Stimulated activated naive CD8-positive, alpha-beta T cell treated with anti-CD3 and anti-CD28 coated beads, Interleukin-15, Interleukin-2, amounts not matched to agents 100 ng/mL and 50 ng/mL, for 24 hours (primary cell): ENCODE data around the gene DTNA.

Experiments
- H3K27ac Mint-ChIP-seq: one replicate; pipeline ENCODE4 v1.8.0; 2021; ENCODE audit warnings: mild to moderate bottlenecking, mixed read lengths
- H3K27me3 Mint-ChIP-seq: one replicate; pipeline ENCODE4 v1.8.0; 2021; ENCODE audit warnings: mixed read lengths
- H3K36me3 Mint-ChIP-seq: one replicate; pipeline ENCODE4 v1.8.0; 2021; ENCODE audit warnings: low read depth, mixed read lengths
- H3K4me1 Mint-ChIP-seq: one replicate; pipeline ENCODE4 v1.8.0; 2021; ENCODE audit warnings: low read depth, mixed read lengths
- H3K4me3 Mint-ChIP-seq: one replicate; pipeline ENCODE4 v1.8.0; 2021; ENCODE audit warnings: mild to moderate bottlenecking, mixed read lengths
- H3K9me3 Mint-ChIP-seq: one replicate; pipeline ENCODE4 v1.8.0; 2021; ENCODE audit warnings: mixed read lengths

DTNA gene

GRCh38 chr18:34738175-34738894, 28.2 kb downstream of the DTNA start:
- no peak overlapping the region for H3K27ac Mint-ChIP-seq
- H3K27me3 Mint-ChIP-seq, result no peaks in the 10 kb centered on the region
- no peaks in the 10 kb centered on the region for H3K9me3 Mint-ChIP-seq
- H3K36me3 Mint-ChIP-seq, result no peaks in the 10 kb centered on the region
- H3K4me1 Mint-ChIP-seq, result no peaks in the 10 kb centered on the region
- no peak overlapping the region for H3K4me3 Mint-ChIP-seq

GRCh38 chr18:34740101-34740500, 30.0 kb downstream of the DTNA start:
- Mint-ChIP-seq H3K4me3 (no peak overlapping the region), H3K9me3 (no peaks in the 10 kb centered on the region), H3K36me3 (no peaks in the 10 kb centered on the region), H3K27me3 (peaks cover 3% of the 10 kb centered on the region), H3K27ac (no peak overlapping the region), H3K4me1 (no peaks in the 10 kb centered on the region)

- H3K27ac Mint-ChIP-seq, result no peak overlapping the region
- no peaks in the 10 kb centered on the region for H3K4me1 Mint-ChIP-seq
- no peaks in the 10 kb centered on the region for H3K9me3 Mint-ChIP-seq
- peaks cover 3% of the 10 kb centered on the region for H3K27me3 Mint-ChIP-seq
- H3K4me3 Mint-ChIP-seq, result no peak overlapping the region
- no peaks in the 10 kb centered on the region for H3K36me3 Mint-ChIP-seq
Measured at GRCh38 chr18:34740724-34741123, 30.6 kb downstream of the DTNA start.

- no peaks in the 10 kb centered on the region for H3K4me1 Mint-ChIP-seq
- H3K9me3 Mint-ChIP-seq, result no peaks in the 10 kb centered on the region
- no peak overlapping the region for H3K4me3 Mint-ChIP-seq
- H3K27me3 Mint-ChIP-seq, result peaks cover 3% of the 10 kb centered on the region
- no peak overlapping the region for H3K27ac Mint-ChIP-seq
- no peaks in the 10 kb centered on the region for H3K36me3 Mint-ChIP-seq
Measured at GRCh38 chr18:34741401-34741800, 31.3 kb downstream of the DTNA start.

GRCh38 chr18:34742891-34743341, 32.8 kb downstream of the DTNA start:
- H3K4me3 Mint-ChIP-seq, result no peak overlapping the region
- H3K9me3 Mint-ChIP-seq, result no peaks in the 10 kb centered on the region
- H3K27me3 Mint-ChIP-seq, result peaks cover 3% of the 10 kb centered on the region
- no peak overlapping the region for H3K27ac Mint-ChIP-seq
- H3K36me3 Mint-ChIP-seq, result no peaks in the 10 kb centered on the region
- no peaks in the 10 kb centered on the region for H3K4me1 Mint-ChIP-seq

- Mint-ChIP-seq H3K4me3 (no peak overlapping the region), H3K4me1 (no peaks in the 10 kb centered on the region), H3K9me3 (no peaks in the 10 kb centered on the region), H3K36me3 (no peaks in the 10 kb centered on the region), H3K27me3 (peaks cover 3% of the 10 kb centered on the region), H3K27ac (no peak overlapping the region)
Measured at GRCh38 chr18:34744569-34744968, 34.5 kb downstream of the DTNA start.

GRCh38 chr18:34746614-34747013, 36.5 kb downstream of the DTNA start:
- no peaks in the 10 kb centered on the region for H3K36me3 Mint-ChIP-seq
- H3K9me3 Mint-ChIP-seq, result no peaks in the 10 kb centered on the region
- no peaks in the 10 kb centered on the region for H3K4me1 Mint-ChIP-seq
- H3K4me3 Mint-ChIP-seq, result no peak overlapping the region
- no peak overlapping the region for H3K27ac Mint-ChIP-seq
- H3K27me3 Mint-ChIP-seq, result peaks cover 3% of the 10 kb centered on the region

GRCh38 chr18:34749721-34750120, 39.6 kb downstream of the DTNA start:
- Mint-ChIP-seq H3K4me3 (no peak overlapping the region), H3K36me3 (no peaks in the 10 kb centered on the region), H3K27ac (no peak overlapping the region), H3K4me1 (no peaks in the 10 kb centered on the region), H3K9me3 (no peaks in the 10 kb centered on the region), H3K27me3 (peaks cover 9% of the 10 kb centered on the region)

GRCh38 chr18:34752056-34752455, 42.0 kb downstream of the DTNA start:
- no peak overlapping the region for H3K27ac Mint-ChIP-seq
- H3K36me3 Mint-ChIP-seq, result no peaks in the 10 kb centered on the region
- peaks cover 9% of the 10 kb centered on the region for H3K27me3 Mint-ChIP-seq
- H3K9me3 Mint-ChIP-seq, result no peaks in the 10 kb centered on the region
- H3K4me3 Mint-ChIP-seq, result no peak overlapping the region
- no peaks in the 10 kb centered on the region for H3K4me1 Mint-ChIP-seq

- Mint-ChIP-seq H3K36me3 (no peaks in the 10 kb centered on the region), H3K9me3 (no peaks in the 10 kb centered on the region), H3K27ac (no peak overlapping the region), H3K4me1 (no peaks in the 10 kb centered on the region), H3K27me3 (peaks cover 9% of the 10 kb centered on the region), H3K4me3 (no peak overlapping the region)
Measured at GRCh38 chr18:34754300-34754699, 44.2 kb downstream of the DTNA start.

GRCh38 chr18:34757666-34758065, 47.6 kb downstream of the DTNA start:
- peaks cover 24% of the 10 kb centered on the region for H3K27me3 Mint-ChIP-seq
- no peak overlapping the region for H3K27ac Mint-ChIP-seq
- no peaks in the 10 kb centered on the region for H3K9me3 Mint-ChIP-seq
- H3K4me3 Mint-ChIP-seq, result no peak overlapping the region
- H3K4me1 Mint-ChIP-seq, result no peaks in the 10 kb centered on the region
- no peaks in the 10 kb centered on the region for H3K36me3 Mint-ChIP-seq

- no peak overlapping the region for H3K27ac Mint-ChIP-seq
- no peaks in the 10 kb centered on the region for H3K4me1 Mint-ChIP-seq
- H3K27me3 Mint-ChIP-seq, result peaks cover 25% of the 10 kb centered on the region
- no peaks in the 10 kb centered on the region for H3K36me3 Mint-ChIP-seq
- H3K4me3 Mint-ChIP-seq, result no peak overlapping the region
- no peaks in the 10 kb centered on the region for H3K9me3 Mint-ChIP-seq
Measured at GRCh38 chr18:34758378-34758948, 48.4 kb downstream of the DTNA start.

- Mint-ChIP-seq H3K27me3 (peaks cover 19% of the 10 kb centered on the region), H3K36me3 (no peaks in the 10 kb centered on the region), H3K4me3 (no peak overlapping the region), H3K27ac (no peak overlapping the region), H3K9me3 (no peaks in the 10 kb centered on the region), H3K4me1 (no peaks in the 10 kb centered on the region)
Measured at GRCh38 chr18:34760444-34760843, 50.3 kb downstream of the DTNA start.

- Mint-ChIP-seq H3K4me3 (no peak overlapping the region), H3K27ac (no peak overlapping the region), H3K4me1 (no peaks in the 10 kb centered on the region), H3K27me3 (peaks cover 23% of the 10 kb centered on the region), H3K36me3 (no peaks in the 10 kb centered on the region), H3K9me3 (no peaks in the 10 kb centered on the region)
Measured at GRCh38 chr18:34764451-34764850, 54.4 kb downstream of the DTNA start.

- Mint-ChIP-seq H3K27ac (no peak overlapping the region), H3K4me1 (no peaks in the 10 kb centered on the region), H3K4me3 (no peak overlapping the region), H3K27me3 (peaks cover 5% of the 10 kb centered on the region), H3K36me3 (no peaks in the 10 kb centered on the region), H3K9me3 (no peaks in the 10 kb centered on the region)
Measured at GRCh38 chr18:34767601-34768027, 57.5 kb downstream of the DTNA start.

- peaks cover 17% of the 10 kb centered on the region for H3K27me3 Mint-ChIP-seq
- H3K4me3 Mint-ChIP-seq, result no peak overlapping the region
- no peaks in the 10 kb centered on the region for H3K4me1 Mint-ChIP-seq
- H3K36me3 Mint-ChIP-seq, result no peaks in the 10 kb centered on the region
- H3K9me3 Mint-ChIP-seq, result no peaks in the 10 kb centered on the region
- H3K27ac Mint-ChIP-seq, result no peak overlapping the region
Measured at GRCh38 chr18:34771958-34772357, 61.9 kb downstream of the DTNA start.
